Spleen (tissue), 7 donors: ENCODE measurements around the gene TSPAN18.

Source experiments
- POLR2A ChIP-seq, 3 donors: fragments of 450-650 bp; IDR thresholded peaks; one replicate each; pipeline ENCODE4 v1.5.1; 2017; ENCODE audit warnings: antibody characterized with exemption in 3 of 3, mild to moderate bottlenecking in 1 of 3
- TF ChIP-seq, protein P1 (sequence below), 11 experiments: fragments of 200-600 bp in 7 of 11; fragments of 450-650 bp in 4 of 11; sonication (generic) in 4 of 11; IDR thresholded peaks in 8 of 11; conservative IDR thresholded peaks in 3 of 11; 1 replicate in 7 of 11; 2 replicates in 4 of 11; pipeline versions ENCODE4 v1.4.0 to v1.8.0; 2016 to 2021; ENCODE audit warnings: antibody characterized with exemption in 11 of 11, inconsistent platforms in 4 of 11, mild to moderate bottlenecking in 1 of 11
- donor health status: DM: no; HTN: no; CAD: no; lungs with moderate emphysema.
- donor health status: DM: no; HTN: no; CAD: no.
- donor health status: DM: no; HTN: no; CAD: no.

- TF ChIP-seq POLR2A (IDR thresholded peaks at IDR 0.05): no peak
- TF ChIP-seq, protein P1, sequence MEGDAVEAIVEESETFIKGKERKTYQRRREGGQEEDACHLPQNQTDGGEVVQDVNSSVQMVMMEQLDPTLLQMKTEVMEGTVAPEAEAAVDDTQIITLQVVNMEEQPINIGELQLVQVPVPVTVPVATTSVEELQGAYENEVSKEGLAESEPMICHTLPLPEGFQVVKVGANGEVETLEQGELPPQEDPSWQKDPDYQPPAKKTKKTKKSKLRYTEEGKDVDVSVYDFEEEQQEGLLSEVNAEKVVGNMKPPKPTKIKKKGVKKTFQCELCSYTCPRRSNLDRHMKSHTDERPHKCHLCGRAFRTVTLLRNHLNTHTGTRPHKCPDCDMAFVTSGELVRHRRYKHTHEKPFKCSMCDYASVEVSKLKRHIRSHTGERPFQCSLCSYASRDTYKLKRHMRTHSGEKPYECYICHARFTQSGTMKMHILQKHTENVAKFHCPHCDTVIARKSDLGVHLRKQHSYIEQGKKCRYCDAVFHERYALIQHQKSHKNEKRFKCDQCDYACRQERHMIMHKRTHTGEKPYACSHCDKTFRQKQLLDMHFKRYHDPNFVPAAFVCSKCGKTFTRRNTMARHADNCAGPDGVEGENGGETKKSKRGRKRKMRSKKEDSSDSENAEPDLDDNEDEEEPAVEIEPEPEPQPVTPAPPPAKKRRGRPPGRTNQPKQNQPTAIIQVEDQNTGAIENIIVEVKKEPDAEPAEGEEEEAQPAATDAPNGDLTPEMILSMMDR (IDR thresholded peaks at IDR 0.05 in 8 of 11, conservative IDR thresholded peaks at IDR 0.05 in 3 of 11): no peak
These were observed 26.0 kb downstream of the TSPAN18 start for GRCh38 chr11:44752713-44753112.
